Activated CD4-positive, alpha-beta T cell treated with anti-CD3 and anti-CD28 coated beads, Interleukin-2, amount 10 ng/mL, durations not matched to agents 24 days and 14 days (primary cell): Measurements from ENCODE around the gene HRH1. TPM values are rescaled to one million over a fixed set of nuclear protein-coding genes. Genes with fewer than 3 reads are reported as not detected.
"Not testable (repeated sequence)": the region's sequence is repeated elsewhere in the genome, so short reads cannot be mapped to it uniquely, and the experiment has no call there.

Experiments used
- DNase-seq: peaks from one replicate; pipeline ENCODE4 v3.0.0; 2022
- H3K27ac Mint-ChIP-seq: one replicate; pipeline ENCODE4 v1.8.0; 2022; ENCODE audit warnings: mild to moderate bottlenecking, mixed read lengths
- H3K27me3 Mint-ChIP-seq: one replicate; pipeline ENCODE4 v1.8.0; 2022; ENCODE audit warnings: mixed read lengths
- H3K36me3 Mint-ChIP-seq: one replicate; pipeline ENCODE4 v1.8.0; 2022; ENCODE audit warnings: low read depth, mild to moderate bottlenecking, mixed read lengths
- H3K4me1 Mint-ChIP-seq: one replicate; pipeline ENCODE4 v1.8.0; 2021; ENCODE audit warnings: mixed read lengths
- H3K4me3 Mint-ChIP-seq: one replicate; pipeline ENCODE4 v1.8.0; 2022; ENCODE audit warnings: mild to moderate bottlenecking, moderate library complexity, mixed read lengths
- H3K9me3 Mint-ChIP-seq: one replicate; pipeline ENCODE4 v1.8.0; 2021; ENCODE audit warnings: mixed read lengths
- intact Hi-C: fragments of 100-400 bp; cut with micrococcal nuclease; formaldehyde crosslinking; loops from one replicate; pipeline ENCODE4 v1.15.1; 2023
- total RNA-seq: library from RNA; stranded (reverse); gene quantifications from 2 replicates; pipeline ENCODE4 v1.2.3, GENCODE V29; 2022

The HRH1 gene
- total RNA-seq, 1 donor from 2014 or later = 0.42 TPM

DNA sequence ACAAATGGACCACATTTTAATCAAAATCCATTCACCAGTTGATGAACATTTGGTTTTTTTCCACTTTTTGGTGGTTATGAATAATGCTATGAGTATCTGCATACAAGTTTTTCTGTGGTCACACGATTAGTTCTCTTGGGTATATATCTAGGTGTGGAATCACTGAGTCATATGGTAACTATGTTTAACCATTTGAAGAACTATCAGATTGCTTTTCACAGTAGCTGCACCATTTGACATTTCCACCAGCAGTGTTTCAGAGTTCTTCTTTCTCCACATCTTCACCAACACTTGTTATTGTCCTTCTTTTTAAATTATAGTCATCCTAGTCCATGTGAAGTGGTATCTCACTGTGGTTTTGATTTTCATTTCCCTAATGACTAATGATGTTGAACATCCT, 84.6 kb downstream of the HRH1 start:
- Mint-ChIP-seq H3K9me3 (peaks cover 16% of the 10 kb centered on the region), H3K27me3 (peaks cover 11% of the 10 kb centered on the region), H3K27ac (peak overlapping the region; percentile 93), H3K4me3 (peak overlapping the region; percentile 33), H3K4me1 (peaks cover 21% of the 10 kb centered on the region), H3K36me3 (peaks cover 8% of the 10 kb centered on the region)
- intact Hi-C loops = loop anchor here (1.0 to 5.0 kb wide), 6 partner anchors 12 to 403 kb away; partner anchors contain the start of genes ATG7 and VGLL4
- no peak for DNase-seq

DNA sequence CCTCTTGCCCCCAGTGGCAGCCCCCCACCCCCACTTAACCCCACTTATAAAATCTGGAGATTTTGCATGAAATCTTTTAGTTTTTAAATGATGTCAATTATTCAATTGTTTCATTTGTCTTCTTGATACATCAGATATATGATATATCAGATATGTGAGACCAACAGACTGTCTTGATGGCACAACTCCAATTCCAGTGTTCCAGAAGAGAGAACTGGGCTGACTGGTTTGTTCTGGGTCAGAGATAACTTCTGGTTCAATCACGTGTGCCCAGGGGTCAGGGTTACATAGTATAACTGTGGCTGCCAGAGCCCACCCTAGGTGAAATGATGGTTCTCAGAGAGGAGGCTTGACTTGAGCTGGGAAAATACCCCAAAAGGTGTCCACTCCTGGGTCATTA, 85.5 kb downstream of the HRH1 start:
- H3K27ac Mint-ChIP-seq = peak overlapping the region; percentile 93
- H3K4me1 Mint-ChIP-seq = peaks cover 21% of the 10 kb centered on the region
- H3K36me3 Mint-ChIP-seq = peaks cover 8% of the 10 kb centered on the region
- no peak for DNase-seq
- no peak overlapping the region for H3K4me3 Mint-ChIP-seq
- intact Hi-C loops = loop anchor here (1.0 to 5.0 kb wide), 3 partner anchors 33 to 403 kb away; partner anchors contain the start of genes ATG7 and VGLL4
- H3K27me3 Mint-ChIP-seq = peaks cover 7% of the 10 kb centered on the region
- H3K9me3 Mint-ChIP-seq = peaks cover 16% of the 10 kb centered on the region

DNA sequence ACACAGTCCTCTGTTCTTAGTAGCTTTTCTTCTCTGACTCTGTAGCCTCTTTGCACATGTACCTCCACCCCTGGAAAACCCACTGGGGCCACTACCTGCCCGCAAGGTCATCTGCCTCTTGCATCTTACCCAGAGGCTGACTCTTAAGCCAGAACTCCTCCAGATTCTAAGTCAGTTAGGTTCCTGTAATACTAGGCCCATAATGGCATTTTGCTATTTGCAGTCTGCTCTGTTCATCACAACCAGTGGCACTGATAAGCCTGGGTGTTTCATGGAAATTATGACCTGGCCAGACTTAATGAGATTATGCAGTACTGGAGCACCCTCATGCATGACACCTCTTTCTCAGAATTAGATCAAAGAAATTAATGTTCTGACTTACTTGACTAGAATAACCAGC, 86.2 kb downstream of the HRH1 start:
- peaks cover 4% of the 10 kb centered on the region for H3K27me3 Mint-ChIP-seq
- DNase-seq = no peak
- peak overlapping the region; percentile 55 for H3K4me3 Mint-ChIP-seq
- intact Hi-C loops = no loop called here
- H3K9me3 Mint-ChIP-seq = peaks cover 16% of the 10 kb centered on the region
- peaks cover 21% of the 10 kb centered on the region for H3K4me1 Mint-ChIP-seq
- peak overlapping the region; percentile 90 for H3K27ac Mint-ChIP-seq
- peaks cover 8% of the 10 kb centered on the region for H3K36me3 Mint-ChIP-seq

DNA sequence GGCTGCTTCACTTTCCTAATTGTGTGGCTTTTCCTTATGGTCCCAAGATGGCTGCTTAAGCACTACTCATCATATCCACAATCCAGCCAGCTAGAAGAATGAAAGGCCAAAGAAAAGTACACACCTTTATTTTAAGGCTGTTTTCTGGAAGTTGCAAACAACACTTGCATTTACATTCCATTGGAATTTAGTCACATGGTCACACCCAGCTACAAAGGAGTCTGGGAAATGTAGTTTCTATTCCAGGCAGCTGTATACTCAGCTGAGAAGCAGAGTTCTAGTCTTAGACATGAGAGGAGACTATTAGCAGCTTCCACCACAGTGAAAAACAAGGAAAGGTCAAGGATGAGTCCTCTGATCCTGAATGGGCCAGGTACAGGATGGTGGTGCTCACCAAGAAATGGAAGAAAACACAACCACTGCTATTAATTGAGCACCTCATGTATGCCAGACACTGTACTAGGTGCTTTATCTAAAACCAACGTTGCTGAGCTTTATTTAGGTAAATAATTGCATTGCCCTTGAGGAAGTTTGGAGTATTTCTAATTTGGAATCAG, 89.9 kb downstream of the HRH1 start:
- no peak for DNase-seq
- H3K27me3 Mint-ChIP-seq = peaks cover 1% of the 10 kb centered on the region
- H3K4me1 Mint-ChIP-seq = peaks cover 8% of the 10 kb centered on the region
- peaks cover 5% of the 10 kb centered on the region for H3K36me3 Mint-ChIP-seq
- H3K4me3 Mint-ChIP-seq = no peak overlapping the region
- H3K27ac Mint-ChIP-seq = no peak overlapping the region
- intact Hi-C loops = no loop called here
- H3K9me3 Mint-ChIP-seq = peaks cover 8% of the 10 kb centered on the region

DNA sequence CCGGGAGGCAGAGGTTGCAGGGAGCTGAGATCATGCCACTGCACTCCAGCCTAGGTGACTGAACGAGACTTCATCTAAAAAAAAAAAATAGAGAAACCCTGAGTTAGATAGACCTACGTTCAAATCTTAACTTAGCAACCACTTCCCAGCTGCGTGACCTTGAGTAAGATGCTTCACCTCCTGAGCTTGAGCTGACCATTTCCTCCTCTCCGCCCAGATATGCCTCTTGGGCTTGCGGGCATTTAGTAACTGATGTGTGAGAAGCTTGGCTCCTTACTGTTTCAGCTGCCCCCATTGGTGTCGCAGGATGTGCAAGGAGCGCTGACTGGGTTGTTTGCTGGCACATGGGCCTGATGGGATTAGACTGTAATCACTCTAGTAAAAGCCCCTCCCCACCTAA, 91.0 kb downstream of the HRH1 start:
- H3K27ac Mint-ChIP-seq = no peak overlapping the region
- no peak for DNase-seq
- H3K36me3 Mint-ChIP-seq = peaks cover 5% of the 10 kb centered on the region
- H3K4me3 Mint-ChIP-seq = no peak overlapping the region
- peaks cover 1% of the 10 kb centered on the region for H3K27me3 Mint-ChIP-seq
- peaks cover 5% of the 10 kb centered on the region for H3K4me1 Mint-ChIP-seq
- intact Hi-C loops = no loop called here
- H3K9me3 Mint-ChIP-seq = peaks cover 6% of the 10 kb centered on the region

DNA sequence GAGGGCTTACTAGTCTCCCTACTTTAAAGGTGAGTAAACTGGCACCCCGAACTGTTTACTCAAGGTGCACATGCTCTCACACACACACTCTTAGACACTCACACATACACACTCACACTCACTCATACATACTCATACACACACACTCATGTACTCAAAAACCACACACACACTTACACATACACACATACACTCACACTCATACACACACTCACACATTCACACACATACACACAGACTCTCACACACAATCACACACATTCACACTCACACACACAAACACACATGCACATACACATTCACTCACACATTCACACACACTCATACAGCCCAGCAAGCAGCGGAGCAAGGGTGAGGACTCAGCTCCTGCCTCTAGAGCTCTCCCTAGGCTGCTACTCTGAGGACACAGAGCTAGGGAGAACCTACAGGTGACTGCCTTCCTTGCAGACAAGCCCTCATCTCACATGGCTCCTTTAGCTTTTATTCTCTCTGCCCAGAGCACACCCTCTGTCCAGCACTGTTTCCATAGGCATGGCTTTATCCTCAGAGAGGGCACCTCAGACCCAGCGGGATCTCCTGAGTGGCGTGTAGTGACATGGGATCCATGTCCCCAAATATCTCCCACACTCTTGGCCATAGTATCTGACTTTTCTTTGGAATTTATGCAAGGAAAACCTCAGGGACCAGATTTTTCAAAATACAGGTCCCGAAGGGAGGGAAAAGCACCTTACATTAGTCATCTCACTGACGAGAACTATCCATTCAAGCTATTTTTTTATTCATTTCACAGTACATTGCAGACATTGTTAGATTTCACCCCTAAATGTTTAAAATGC, 91.8 kb downstream of the HRH1 start:
- H3K4me1 Mint-ChIP-seq = peaks cover 1% of the 10 kb centered on the region
- H3K27me3 Mint-ChIP-seq = peaks cover 1% of the 10 kb centered on the region
- no peaks in the 10 kb centered on the region for H3K36me3 Mint-ChIP-seq
- intact Hi-C loops = no loop called here
- no peak for DNase-seq
- H3K9me3 Mint-ChIP-seq = peaks cover 6% of the 10 kb centered on the region
- H3K4me3 Mint-ChIP-seq = no peak overlapping the region
- H3K27ac Mint-ChIP-seq = no peak overlapping the region

DNA sequence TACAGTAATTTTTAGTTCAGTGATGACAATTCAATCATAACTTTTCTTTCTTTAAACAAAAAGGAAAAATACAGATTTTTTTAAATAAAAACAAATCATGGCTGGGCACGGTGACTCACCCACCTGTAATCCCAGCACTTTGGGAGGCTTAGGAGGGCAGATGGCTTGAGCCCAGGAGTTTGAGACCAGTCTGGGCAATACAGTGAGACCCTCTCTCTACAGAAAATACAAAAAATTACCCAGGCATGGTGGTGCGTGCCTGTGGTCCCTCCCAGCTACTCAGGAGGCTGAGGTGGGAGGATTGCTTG, 92.3 kb downstream of the HRH1 start:
- Mint-ChIP-seq H3K36me3 (no peaks in the 10 kb centered on the region), H3K4me1 (peaks cover 1% of the 10 kb centered on the region), H3K27ac (no peak overlapping the region), H3K9me3 (peaks cover 6% of the 10 kb centered on the region), H3K27me3 (peaks cover 1% of the 10 kb centered on the region), H3K4me3 (no peak overlapping the region)
- intact Hi-C loops = no loop called here
- DNase-seq = no peak

DNA sequence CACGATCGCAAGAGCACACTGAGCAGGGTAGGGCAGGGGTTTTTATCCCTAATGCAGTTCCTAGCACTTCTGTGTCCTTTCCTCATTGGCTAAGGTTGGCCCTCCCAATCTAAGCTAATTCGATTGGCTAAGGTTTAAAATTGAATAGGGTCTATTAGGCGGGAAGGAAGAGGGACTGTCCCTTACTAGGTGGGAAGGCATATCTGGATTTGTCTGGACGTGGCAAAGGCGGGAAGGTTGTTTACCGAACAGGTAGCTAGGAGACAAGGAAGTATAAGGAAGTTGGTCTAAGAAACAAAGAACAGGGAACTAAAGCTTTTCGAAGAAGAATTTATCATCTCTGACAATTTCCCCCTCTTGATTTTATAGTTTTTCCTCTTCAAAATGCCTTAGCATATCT, 93.1 kb downstream of the HRH1 start:
- H3K27ac Mint-ChIP-seq = no peak overlapping the region
- peaks cover 1% of the 10 kb centered on the region for H3K27me3 Mint-ChIP-seq
- peaks cover 6% of the 10 kb centered on the region for H3K9me3 Mint-ChIP-seq
- peaks cover 5% of the 10 kb centered on the region for H3K4me1 Mint-ChIP-seq
- H3K4me3 Mint-ChIP-seq = no peak overlapping the region
- H3K36me3 Mint-ChIP-seq = no peaks in the 10 kb centered on the region
- intact Hi-C loops = no loop called here
- no peak for DNase-seq

DNA sequence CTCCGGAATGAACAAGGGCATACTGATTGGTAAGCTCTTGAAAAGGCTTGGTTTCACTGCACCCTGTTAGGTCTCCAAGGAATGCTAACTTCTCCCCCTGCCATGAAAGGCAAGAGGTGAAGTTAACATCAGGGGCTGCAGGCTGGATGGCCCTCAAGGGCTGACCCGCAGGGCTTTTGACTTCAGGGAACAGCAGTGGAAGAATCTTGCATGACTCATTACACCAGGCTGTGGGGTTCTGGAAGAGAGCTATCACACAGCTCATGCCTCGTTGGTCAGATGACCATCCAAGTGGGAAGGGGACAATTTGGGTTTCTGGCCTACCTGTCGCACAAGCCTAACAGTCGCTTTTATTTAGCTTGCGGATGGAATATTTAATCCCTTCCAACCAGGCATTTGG, 94.3 kb downstream of the HRH1 start:
- peaks cover 6% of the 10 kb centered on the region for H3K9me3 Mint-ChIP-seq
- H3K4me3 Mint-ChIP-seq = no peak overlapping the region
- peaks cover 5% of the 10 kb centered on the region for H3K4me1 Mint-ChIP-seq
- no peak for DNase-seq
- no peak overlapping the region for H3K27ac Mint-ChIP-seq
- no peaks in the 10 kb centered on the region for H3K36me3 Mint-ChIP-seq
- peaks cover 1% of the 10 kb centered on the region for H3K27me3 Mint-ChIP-seq
- intact Hi-C loops = no loop called here

DNA sequence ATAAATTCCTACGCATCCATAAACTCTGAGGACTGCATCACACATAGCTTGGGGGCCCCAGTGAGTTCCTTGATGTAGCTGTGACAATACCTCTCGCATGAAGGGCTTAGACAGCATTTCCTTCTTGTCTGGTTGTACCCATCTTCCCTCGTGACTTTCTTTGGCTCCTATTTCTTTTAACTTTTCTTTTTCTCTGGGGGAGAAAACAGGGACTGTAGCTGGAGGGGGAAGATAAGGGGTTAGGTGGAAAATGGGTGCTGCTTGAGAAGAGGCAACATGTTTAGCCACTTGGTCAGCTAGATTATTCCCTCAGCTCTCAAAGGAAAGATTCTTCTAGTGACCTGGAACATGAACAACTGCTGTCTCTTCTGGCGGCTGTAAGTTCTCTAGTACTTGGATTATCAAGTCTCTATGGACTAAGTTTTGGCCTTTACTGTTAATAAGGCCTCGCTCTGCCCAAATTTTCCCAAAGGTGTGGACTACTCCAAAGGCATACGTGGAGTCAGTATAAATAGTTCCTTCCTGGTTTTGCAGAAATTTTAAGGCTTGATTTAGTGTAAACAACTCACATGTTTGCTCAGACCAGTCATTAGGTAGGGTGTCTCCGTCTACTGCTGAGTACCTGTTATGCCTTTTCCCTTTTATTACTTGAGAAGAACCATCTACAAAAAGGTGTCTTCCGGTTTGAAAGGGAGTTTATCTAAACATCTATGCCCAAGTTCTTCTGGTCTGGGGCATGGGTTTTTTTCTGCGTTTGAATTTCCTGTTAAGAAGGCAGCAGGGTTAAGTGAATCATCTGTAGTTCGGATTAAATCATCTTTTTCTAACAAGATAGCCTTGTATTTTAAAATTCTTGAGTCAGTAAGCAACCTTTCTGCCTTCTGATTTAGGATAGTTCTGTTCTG, 96.9 kb downstream of the HRH1 start:
- no peak for DNase-seq
- Mint-ChIP-seq H3K27ac (peak overlapping the region; percentile 63), H3K4me1 (peaks cover 5% of the 10 kb centered on the region), H3K4me3 (peak overlapping the region; percentile 25), H3K36me3 (no peaks in the 10 kb centered on the region), H3K9me3 (peaks cover 6% of the 10 kb centered on the region), H3K27me3 (peaks cover 3% of the 10 kb centered on the region)
- intact Hi-C loops = loop anchor here (1.0 kb wide), 1 partner anchor 13 kb away; no protein-coding TSS in a partner anchor

DNA sequence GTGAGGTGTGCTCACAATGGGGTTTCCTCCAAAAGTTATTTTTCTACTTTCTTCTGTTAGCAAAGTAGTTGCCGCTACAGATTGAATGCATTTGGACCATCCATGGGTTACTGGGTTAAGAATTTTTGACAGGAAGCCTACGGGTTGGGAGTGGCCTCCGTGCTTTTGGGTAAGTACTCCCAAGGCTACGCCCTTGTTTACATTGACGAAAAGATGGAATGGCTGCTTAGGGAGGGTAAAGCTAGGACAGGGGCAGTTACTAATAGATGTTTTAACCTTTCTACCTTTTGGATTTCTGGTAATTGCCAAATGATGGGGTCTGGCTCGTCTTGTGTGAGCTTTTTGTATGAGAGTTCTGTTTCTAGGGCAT, 97.5 kb downstream of the HRH1 start:
- no peaks in the 10 kb centered on the region for H3K36me3 Mint-ChIP-seq
- intact Hi-C loops = loop anchor here (1.0 kb wide), 1 partner anchor 13 kb away; no protein-coding TSS in a partner anchor
- peak overlapping the region; percentile 63 for H3K27ac Mint-ChIP-seq

DNA sequence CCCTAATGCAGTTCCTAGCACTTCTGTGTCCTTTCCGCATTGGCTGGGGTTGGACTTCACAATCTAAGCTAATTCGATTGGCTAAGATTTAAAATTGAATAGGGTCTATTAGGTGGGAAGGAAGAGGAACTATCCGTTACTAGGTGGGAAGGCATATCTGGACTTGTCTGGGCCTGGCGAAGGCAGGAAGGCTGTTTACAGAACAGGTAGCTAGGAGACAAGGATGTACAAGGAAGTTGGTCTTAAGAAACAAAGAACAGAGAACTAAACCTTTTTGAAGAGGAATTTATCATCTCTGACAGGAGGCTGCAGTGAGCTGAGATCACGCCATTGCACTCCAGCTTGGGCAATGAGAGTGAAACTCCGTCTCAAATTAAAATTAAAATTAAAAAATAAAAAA, 100.6 kb downstream of the HRH1 start:
- Mint-ChIP-seq H3K27me3 (peaks cover 4% of the 10 kb centered on the region), H3K4me1 (peaks cover 5% of the 10 kb centered on the region), H3K9me3 (peaks cover 6% of the 10 kb centered on the region), H3K27ac (no peak overlapping the region), H3K36me3 (no peaks in the 10 kb centered on the region), H3K4me3 (no peak overlapping the region)
- no peak for DNase-seq
- intact Hi-C loops = no loop called here

More for the DNA sequence above, 97.5 kb downstream of the HRH1 start:
- DNase-seq = no peak
- H3K27me3 Mint-ChIP-seq = peaks cover 3% of the 10 kb centered on the region
- peaks cover 6% of the 10 kb centered on the region for H3K9me3 Mint-ChIP-seq
- H3K4me3 Mint-ChIP-seq = peak overlapping the region; percentile 25
- peaks cover 5% of the 10 kb centered on the region for H3K4me1 Mint-ChIP-seq

DNA sequence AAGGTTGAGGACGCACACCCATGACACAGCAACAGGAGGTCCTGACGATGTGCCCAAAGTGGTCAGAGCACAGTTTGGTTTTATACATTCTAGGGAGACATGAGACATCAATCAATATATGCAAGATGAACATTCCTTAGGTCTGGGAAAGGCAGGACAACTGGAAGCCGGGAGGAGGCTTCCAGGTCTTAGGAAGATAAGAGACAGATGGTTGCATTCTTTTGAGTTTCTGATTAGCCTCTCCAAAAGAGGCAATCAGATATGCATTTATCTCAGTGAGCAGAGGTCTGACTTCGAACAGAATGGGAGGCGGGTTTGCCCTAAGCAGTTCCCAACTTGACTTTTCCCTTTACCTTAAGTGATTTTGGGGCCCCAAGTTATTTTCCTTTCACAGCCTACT, 101.2 kb downstream of the HRH1 start:
- H3K4me1 Mint-ChIP-seq, DNase-seq, H3K27ac Mint-ChIP-seq, H3K9me3 Mint-ChIP-seq, intact Hi-C loops, H3K27me3 Mint-ChIP-seq, H3K4me3 Mint-ChIP-seq, H3K36me3 Mint-ChIP-seq: not testable (repeated sequence)

DNA sequence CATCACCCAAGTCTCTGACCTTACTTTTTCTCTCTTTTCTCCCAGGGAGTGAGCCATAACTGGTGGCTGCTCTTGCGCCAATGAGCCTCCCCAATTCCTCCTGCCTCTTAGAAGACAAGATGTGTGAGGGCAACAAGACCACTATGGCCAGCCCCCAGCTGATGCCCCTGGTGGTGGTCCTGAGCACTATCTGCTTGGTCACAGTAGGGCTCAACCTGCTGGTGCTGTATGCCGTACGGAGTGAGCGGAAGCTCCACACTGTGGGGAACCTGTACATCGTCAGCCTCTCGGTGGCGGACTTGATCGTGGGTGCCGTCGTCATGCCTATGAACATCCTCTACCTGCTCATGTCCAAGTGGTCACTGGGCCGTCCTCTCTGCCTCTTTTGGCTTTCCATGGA, 104.7 kb downstream of the HRH1 start:
- Mint-ChIP-seq H3K4me3 (no peak overlapping the region), H3K27ac (no peak overlapping the region), H3K9me3 (no peaks in the 10 kb centered on the region), H3K4me1 (no peaks in the 10 kb centered on the region), H3K36me3 (no peaks in the 10 kb centered on the region), H3K27me3 (peaks cover 6% of the 10 kb centered on the region)
- intact Hi-C loops = no loop called here
- DNase-seq = no peak
